Esophagus muscularis mucosa (tissue), 4 donors: ENCODE measurements around the gene DUS4L.

Experiments
- CTCF ChIP-seq, 3 experiments: fragments of 200-600 bp in 2 of 3; fragments of 450-650 bp in 1 of 3; sonication (generic) in 2 of 3; IDR thresholded peaks; one replicate each; pipeline ENCODE4 v1.5.1; 2017 to 2019; ENCODE audit warnings: antibody characterized with exemption in 3 of 3, mild to moderate bottlenecking in 2 of 3, moderate library complexity in 1 of 3
- EP300 ChIP-seq: sonication (generic); formaldehyde crosslinking; IDR thresholded peaks from one replicate; pipeline ENCODE4 v1.6.1; 2017; ENCODE audit warnings: antibody characterized with exemption
- POLR2A ChIP-seq: fragments of 450-650 bp; IDR thresholded peaks from one replicate; pipeline ENCODE4 v1.6.1; 2017; ENCODE audit warnings: antibody characterized with exemption, moderate library complexity, mild to moderate bottlenecking, low read depth
- POLR2AphosphoS5 ChIP-seq, 2 donors: sonication (generic); formaldehyde crosslinking; IDR thresholded peaks; one replicate each; pipeline ENCODE4 v1.6.1; 2017; ENCODE audit warnings: antibody characterized with exemption in 2 of 2

- TF ChIP-seq CTCF (IDR thresholded peaks at IDR 0.05) = no peak
- no peak for TF ChIP-seq POLR2A
- TF ChIP-seq POLR2AphosphoS5 (IDR thresholded peaks at IDR 0.05) = no peak
- no peak for TF ChIP-seq EP300
Observed at GRCh38 chr7:107588529-107589130, 24.9 kb downstream of the DUS4L start.
